ENCODE results near the gene MTG2.
"Not testable (repeated sequence)": the region's sequence is repeated elsewhere in the genome, so short reads cannot be mapped to it uniquely, and the experiment has no call there.

Gene MTG2

GRCh38 chr20:62146019-62146755 is 36.6 kb upstream of the MTG2 start:
- no peak for DNase-seq

GRCh38 chr20:62147125-62147524 is 35.7 kb upstream of the MTG2 start:
- no peak for DNase-seq

- DNase-seq, result no peak
Observed at GRCh38 chr20:62147528-62147927, 35.3 kb upstream of the MTG2 start.

DNA sequence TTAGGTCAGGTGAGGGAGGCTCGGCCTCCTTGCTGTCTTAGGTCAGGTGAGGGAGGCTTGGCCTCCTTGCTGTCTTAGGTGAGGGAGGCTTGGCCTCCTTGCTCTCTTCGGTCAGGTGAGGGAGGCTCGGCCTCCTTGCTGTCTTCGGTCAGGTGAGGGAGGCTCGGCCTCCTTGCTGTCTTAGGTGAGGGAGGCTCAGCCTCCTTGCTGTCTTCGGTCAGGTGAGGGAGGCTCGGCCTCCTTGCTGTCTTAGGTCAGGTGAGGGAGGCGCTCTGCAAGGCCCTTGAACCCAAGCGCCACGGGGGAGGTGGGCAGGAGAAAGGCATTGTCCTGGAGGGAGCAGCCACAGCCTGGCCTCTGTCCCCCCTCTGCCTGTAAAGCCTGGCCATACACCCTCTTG is 34.4 kb upstream of the MTG2 start:
- not testable (repeated sequence) for DNase-seq

DNA sequence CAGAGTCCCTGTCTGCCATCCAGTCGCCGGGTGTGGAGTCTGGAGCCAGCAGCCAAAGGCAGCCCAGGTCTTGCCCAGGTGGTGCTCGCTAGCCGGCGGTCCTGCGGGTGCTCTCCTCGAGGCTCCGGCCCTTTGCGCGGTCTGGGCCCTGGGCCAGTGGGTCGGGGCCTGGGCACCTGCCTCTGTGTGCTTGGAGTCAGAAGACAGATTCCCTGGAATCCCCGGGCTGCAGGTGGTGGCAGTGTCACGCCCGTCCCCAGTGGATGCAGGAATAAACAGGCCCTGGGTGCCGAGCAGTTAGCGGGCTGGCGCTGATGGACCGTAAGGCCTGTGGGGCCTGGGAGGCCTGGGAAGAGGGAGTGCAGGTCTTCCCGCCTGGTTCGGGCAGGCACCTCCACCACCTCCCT is 33.9 kb upstream of the MTG2 start:
- no peak for DNase-seq

GRCh38 chr20:62149532-62150309 is 33.1 kb upstream of the MTG2 start:
- no peak for DNase-seq

DNA sequence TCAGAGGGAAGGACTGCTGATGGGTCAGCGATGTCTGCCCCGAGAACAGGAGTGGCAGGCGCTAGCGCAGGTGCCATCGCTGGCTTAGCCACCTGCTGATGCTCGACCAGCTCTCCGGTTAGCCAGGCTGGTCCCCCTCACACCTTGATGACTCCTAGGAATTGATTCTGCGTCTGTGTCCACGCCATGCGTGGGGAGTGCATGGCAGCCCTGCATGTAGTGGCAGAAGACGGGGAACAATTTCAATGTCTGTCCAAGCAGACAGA is 32.6 kb upstream of the MTG2 start:
- no peak for DNase-seq

DNA sequence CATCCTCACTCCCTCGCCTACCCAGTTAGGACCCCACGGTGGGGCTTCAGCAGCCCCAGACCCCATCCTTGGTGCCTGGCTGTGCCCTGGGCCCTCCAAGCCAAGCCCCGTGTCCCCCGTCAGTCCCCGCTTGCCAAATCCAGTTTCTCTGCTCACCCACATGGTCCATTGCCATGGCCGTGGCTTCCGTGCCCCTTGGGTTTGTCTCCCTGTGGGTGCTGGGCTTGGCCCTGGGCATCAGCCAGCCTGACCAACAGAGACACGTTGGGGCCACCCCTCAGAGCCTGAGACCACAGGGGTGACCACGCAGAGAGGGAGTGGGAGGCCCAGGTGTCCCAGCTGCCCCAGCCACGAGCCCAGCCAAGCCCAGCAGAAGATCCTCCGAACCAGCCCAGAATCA is 31.6 kb upstream of the MTG2 start:
- DNase-seq, result no peak

- no peak for DNase-seq
Observed at GRCh38 chr20:62151835-62152364, 30.9 kb upstream of the MTG2 start.

GRCh38 chr20:62155428-62156253 is 27.2 kb upstream of the MTG2 start:
- no peak for DNase-seq

GRCh38 chr20:62156254-62156556 is 26.6 kb upstream of the MTG2 start:
- no peak for DNase-seq

DNA sequence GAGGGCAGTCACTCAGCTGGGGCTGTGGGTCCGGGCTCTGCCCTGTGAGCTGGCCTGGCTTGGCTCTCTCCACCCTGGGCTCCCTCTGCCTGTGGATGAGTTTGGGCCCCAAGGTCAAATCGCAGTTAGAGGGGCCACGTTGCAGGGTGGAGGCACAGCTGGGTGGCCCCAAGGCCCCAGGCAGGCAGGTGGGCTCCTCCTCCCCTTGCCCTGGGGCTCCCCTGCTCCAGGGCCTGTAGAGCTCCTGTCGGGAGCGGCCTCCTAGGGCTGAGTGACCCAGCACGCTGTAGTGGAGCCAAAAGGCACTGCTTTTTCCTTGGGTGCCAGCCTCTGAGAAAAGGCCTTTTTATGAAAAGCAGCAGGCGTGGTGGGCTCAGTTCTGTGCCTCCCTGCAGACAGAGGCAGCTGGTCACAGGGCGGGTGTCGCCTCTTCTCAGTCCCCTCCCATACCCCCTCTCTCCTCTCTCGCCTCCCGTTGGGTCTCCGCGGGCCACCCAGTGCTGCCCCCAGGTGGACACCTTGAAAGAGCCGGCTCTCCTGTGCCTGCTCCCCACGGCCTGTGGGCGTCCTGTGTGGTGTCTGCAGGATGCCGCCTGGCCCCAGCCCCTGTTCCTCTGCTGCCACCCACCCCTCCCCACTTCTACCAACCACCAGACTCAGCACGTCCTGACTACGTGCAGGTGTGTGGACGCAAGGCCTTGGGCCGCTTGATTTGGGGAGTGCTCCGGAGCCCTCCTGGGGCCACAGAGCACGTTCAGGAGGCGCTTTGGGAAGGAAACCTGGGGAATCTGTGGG is 26.0 kb upstream of the MTG2 start:
- DNase-seq, result no peak

- no peak for DNase-seq
Observed at GRCh38 chr20:62157387-62158087, 25.3 kb upstream of the MTG2 start.

DNA sequence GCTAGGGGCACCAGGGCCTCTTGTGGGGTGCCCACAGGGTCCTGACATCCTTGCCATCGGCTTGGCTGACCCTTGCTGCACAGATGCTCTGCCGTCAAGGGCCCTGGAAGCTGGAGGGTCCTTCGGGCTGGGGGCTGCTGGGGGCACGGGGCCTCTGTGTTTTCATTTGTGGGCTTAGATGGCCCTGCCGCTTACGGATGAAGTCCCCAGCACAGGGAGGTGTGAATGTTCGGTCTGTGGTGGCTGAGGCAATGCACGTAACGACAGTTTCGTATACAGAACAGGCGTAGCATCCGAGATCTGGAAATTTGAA is 24.8 kb upstream of the MTG2 start:
- no peak for DNase-seq

GRCh38 chr20:62158541-62158940 is 24.3 kb upstream of the MTG2 start:
- DNase-seq, result no peak

- no peak for DNase-seq
Observed at GRCh38 chr20:62159052-62159451, 23.8 kb upstream of the MTG2 start.

GRCh38 chr20:62159839-62160238 is 23.0 kb upstream of the MTG2 start:
- no peak for DNase-seq

- DNase-seq, result no peak
Observed at GRCh38 chr20:62160253-62160652, 22.6 kb upstream of the MTG2 start.

GRCh38 chr20:62160876-62161275 is 22.0 kb upstream of the MTG2 start:
- no peak for DNase-seq

- DNase-seq, result no peak
Observed at GRCh38 chr20:62161347-62161746, 21.5 kb upstream of the MTG2 start.

DNA sequence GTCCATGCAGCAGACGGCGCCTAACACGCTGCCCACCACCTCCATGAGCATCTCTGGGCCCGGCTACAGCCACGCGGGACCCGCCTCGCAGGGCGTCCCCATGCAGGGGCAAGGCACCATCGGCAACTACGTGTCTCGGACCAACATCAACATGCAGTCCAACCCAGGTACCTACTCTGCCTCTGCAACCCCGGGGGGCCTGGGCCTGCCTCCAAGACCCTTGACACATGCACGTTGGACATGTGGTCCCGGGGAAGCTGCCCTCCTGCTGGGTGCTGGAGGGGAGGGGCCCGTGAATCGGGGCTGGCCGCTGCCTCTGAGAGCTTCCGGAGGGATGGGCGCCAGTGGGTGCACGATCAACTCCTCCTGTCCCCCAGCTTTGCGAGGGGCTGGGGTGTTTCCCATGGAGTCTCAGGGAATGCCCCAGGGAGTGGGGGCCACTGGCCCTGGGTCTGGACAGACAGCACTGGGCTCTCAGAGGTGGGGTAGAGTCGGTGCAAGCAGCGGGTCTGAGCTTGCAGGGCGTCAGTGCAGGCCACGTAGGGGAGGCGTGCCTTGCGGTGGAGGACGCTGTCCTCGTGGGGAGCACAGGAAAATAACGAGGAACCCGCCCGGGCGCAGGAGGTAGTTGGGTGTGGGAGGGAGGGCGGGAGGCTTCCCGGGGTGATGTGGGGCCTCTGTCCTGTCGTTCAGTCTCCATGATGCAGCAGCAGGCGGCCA is 19.9 kb upstream of the MTG2 start:
- DNase-seq, result no peak

GRCh38 chr20:62163485-62163865 is 19.4 kb upstream of the MTG2 start:
- no peak for DNase-seq
